M059J (cell line): ENCODE measurements around the gene ZDHHC4. TPM values are rescaled to one million over a fixed set of nuclear protein-coding genes. Genes with fewer than 3 reads are reported as not detected.

Source experiments
- DNase-seq: peaks from one replicate; pipeline ENCODE4 v3.0.0-alpha.2; 2012; ENCODE audit warnings: low read depth
- total RNA-seq: library from RNA; depleted of rRNA; stranded (reverse); fragments of >200 nt; shearing (Covaris generic); gene quantifications from 2 replicates; pipeline ENCODE4 v1.2.3, GENCODE V29; 2014

ZDHHC4 gene
- total RNA-seq, 1 experiment from 2014 or later, result 70.0 TPM

DNA sequence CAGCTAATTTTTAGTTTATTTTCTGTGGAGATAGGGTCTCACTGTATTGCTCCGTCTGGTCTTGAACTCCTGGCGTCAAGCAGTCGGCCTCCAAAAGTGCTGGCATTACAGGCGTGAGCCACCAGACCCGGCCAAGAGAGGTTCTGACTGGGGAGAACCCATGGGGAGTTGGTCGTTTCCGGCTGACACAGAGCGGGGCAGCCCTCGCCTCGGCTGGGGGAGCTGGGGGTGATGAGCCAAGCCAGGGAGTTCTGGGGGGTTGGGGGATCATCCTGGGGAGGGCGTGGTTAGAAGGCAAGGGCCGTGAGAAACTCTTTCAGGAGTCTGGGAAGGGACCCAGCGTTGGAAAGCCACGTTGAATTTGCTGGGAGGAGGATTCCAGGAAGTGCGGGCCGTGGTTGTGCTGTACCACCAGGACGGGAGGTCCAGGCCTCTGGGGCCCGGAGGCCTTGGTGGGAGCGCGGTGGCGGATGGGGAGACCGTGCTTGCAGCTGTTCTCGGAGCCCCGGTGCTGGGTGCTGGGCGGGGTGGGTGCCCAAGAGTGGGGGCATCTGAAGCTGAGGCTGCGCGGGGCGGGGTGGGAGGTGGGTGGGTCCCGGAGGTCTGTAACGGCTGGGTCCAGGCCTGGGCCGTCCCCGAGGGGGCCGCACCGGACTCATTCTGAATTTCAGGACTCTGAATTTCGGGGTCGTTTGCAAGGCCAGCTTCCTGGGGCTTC lies 29.8 kb downstream of the ZDHHC4 start:
- DNase-seq, result no peak

DNA sequence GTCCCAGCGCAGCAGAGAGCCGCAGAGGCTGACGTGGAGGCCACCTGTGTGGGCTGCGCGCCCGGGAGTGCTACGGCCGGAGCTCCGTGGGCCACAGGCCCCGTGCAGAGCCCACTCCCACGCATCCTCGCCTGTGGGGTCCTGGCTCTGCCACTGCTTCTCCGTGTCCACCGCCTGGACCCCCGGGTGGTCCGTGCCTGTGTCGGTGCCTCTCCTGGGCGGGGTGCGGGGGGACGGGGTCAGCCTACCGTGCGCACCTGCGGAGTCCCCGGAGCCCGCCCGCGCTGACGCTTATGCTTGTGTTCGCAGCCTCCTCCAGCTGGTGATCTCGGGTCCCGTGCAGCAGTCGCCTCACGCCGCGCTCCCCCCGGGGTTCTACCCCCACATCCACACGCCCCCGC lies 30.4 kb downstream of the ZDHHC4 start:
- DNase-seq, result no peak

DNA sequence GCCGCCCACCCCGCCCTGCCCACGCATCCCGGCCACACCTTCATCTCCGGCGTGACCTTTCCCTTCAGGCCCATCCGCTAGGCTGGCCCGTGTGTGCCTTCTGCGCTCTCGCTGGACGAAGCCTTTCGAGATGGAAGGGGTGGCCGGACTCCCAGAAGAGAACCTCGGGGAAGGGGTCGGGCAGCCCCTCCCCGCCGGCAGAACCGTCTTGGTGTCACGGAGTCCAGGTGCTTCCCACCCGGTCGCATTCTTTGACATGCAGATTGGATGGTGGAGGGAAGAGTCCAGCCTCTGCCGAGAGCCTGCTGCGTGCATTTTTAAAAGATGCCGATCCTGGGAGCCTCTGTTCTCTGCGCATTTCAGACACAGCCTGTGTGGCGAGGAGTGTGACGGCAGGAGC lies 30.8 kb downstream of the ZDHHC4 start:
- DNase-seq, result no peak

DNA sequence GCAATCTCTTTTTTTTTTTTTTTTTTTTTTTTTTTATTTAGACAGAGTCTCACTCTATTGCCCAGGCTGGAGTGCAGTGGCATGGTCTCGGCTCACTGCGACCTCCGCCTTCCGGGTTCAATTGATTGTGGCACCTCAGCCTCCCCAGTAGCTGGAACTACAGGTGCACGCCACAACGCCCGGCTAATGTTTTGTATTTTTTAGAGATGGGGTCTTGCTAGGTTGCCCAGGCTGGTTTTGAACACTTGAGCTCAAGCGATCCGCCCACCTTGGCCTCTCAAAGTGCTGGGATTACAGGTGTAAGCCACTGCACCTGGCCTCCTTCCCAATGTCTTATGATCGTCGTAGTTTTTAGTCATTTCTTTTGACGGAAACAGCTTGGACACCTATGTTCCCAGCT lies 31.5 kb downstream of the ZDHHC4 start:
- DNase-seq, result no peak

DNA sequence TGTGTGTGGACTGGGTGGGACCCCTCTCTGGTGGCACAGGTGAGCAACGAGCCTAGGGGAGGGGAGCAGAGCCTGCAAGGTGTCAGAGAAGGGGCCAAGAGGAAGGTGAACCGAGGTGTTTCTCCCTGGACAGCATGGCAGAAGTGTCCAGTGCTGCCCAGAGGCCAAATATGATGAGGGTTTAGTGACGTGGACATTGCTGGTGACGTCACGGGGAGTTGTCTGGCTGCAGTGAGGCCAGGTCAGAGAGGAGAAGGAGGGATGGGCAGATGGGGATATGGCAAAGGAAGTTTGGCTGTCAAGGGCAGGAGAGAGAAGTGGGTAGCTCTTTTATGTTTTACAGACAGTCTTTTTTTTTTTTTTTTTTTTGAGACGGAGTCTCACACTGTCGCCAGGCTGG lies 35.6 kb downstream of the ZDHHC4 start:
- DNase-seq, result peak; percentile 20

DNA sequence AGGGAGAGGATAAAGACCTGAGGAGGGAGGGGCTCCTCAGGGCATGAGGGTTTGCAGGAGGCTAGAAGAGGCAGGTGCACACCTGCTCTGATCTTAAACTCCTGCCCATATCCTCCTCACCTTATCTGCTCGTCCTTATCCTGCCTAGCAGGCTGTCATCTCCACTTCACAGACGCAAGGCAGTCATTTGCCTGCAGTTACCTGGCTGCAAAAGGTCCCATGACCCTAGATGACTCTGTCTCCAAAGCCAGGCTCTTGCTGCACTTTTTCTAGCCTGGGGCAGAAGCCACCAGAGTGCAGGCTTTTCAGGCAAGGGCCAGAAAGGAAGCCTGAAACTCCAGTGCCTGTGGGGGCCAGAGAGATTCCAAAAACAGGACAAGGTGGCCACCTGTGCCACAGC lies 36.5 kb downstream of the ZDHHC4 start:
- DNase-seq, result peak; percentile 20

DNA sequence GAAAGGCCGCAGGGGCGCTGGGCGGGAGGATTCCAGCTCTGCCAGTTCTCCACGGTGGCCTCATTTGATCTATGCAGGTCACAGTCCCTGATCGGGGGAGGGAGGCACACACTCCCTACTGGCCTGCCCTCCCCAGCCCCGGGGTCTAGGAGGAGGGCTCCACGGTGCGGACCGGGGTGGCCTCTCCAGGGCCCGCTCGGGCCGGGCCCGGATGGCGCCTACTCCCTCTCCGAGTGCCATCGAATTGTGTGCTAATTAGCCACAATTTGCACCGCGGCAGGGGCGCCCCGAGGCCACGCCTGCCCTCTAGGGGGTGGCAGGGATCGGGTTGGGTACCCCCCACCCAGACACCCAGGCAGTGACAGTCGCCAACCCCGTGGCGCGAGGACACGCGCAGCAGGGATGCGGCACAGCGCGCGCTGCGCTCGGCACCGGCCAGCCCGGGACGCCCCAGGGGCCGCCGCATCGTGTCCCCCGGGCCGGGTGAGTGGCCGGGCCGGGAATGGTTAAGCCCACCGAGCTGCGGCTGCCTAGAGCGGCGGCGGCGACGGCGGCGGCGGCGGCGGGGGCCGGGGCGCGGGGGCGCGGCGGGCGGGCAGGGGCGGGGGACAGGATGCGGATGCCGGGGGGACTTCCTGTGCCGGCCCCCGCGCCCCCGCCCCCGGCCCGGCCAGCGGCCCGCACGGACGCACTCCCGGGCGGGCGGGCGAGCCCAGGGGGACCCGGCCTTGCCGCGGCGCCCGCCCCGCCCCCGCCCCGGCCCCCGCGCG lies 37.9 kb downstream of the ZDHHC4 start, which contains the start of gene ZNF853:
TSS of gene ZNF853 (plus strand) at position 658 of the 770 bp plus-strand sequence. CDS start 565 bp downstream, outside the sequence.
- no peak for DNase-seq

DNA sequence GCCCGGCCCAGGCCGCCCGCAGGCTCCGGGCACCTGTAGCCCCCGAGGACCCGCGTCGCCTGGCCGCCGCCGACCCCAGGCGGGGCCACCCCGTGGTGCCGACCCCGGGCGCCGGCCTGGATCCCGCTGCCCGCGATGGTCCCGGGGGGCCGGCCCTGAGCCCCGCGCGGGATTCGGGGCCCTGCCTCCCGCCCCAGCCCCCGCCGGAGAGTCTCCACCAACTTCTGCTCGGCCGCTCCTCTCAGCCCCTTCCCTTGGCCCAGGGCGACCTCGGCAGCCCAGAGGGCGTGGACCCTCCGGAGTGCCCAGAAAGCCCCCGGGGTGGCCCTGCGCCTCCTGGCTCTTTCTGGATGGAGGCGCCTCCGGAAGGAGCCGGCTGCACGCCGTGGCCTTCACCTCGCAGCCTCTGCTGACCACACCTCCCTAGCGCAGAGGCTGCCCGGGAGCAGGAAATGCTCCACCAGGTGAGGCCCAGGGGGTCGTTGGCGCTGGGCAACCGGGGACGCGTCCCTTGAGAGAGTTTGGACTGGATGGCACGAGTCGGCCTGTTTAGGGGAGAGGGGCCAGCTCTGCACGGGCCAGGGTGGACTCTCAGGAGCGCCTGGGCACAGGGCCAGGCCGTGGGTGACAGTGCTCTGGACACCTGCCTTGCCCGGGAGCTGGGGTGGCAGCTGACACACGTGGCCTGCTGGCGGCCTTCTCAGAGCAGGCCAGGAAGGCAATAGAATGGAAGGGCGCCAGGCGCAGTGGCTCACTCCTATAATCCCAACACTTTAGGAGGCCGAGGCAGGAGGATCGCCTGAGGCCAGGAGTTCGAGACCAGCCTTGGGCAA lies 38.7 kb downstream of the ZDHHC4 start:
- DNase-seq, result peak; percentile 8

DNA sequence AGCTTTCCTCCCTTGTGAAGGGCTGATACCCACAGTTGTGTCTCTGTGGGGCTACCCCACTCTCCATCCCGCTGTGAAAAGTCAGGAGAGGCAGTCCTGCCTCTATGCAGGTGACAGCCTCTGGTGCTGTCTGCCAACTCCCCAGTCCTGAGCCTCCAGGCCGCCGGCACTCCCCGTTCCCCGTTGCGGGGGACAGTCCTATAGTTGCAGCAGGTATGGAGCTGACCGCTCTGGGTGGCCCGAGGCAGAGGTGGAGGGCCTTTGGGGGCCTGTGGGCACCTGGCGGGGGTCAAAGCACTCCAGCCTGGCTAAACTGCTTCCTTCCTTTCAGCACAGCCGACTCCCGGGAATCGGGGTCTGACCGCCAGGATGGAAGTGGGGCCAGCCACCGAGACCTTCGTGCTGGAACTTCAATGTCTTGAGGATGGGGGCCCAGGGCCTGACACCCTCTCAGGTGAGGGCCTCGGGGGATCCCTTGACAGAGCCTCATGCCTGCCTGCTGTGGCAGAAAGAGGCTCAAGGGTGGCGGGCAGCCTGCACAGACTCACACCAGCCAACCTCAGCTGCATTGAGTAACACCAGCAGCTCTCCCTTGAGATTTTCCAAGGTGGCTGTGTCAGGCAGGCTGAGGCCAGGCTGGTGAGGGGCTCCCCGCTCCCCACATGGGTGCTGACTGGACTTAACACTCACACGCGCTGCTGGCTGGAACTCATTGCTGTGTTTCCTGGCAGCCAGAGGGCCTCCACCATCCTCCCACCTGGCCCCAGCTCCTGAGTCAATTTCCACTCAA lies 39.8 kb downstream of the ZDHHC4 start:
- no peak for DNase-seq

DNA sequence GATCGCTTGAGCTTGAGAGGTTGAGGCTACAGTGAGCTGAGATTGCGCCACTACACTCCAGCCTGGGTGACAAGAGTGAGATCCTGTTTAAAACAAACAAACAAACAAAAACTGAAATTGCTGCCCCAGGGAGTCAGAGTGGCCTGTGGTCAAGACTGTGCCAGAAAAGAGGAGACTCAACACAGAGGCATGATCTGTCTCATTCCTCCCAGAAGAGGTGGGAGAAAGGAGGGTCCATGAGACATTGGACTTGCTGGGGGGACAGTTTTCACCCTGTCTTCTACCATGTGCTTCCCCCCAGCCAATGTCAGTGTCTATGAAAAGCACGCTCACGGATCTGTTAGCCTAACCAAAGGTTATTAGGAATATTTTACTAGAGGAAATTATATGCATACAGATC lies 41.4 kb downstream of the ZDHHC4 start:
- peak; percentile 42 for DNase-seq

DNA sequence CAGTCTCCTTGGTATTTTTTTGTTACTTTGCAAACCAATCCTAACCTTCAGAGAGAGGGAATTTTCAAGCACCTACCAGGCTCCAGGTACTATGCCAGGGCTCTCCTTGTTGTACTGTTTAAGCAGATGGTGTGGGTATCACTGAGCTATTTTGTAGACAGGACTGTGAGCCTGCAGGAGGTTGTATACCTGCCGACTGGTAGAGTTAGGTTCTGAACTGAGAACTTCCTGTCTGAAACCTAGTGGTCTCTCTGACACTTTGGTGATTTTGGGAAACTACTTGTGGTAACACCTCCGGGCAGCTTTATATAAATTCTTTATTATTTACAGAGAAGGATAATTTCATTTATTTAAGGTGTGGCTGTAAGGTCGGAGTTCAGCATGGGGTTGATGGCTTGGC lies 42.7 kb downstream of the ZDHHC4 start:
- DNase-seq, result no peak

DNA sequence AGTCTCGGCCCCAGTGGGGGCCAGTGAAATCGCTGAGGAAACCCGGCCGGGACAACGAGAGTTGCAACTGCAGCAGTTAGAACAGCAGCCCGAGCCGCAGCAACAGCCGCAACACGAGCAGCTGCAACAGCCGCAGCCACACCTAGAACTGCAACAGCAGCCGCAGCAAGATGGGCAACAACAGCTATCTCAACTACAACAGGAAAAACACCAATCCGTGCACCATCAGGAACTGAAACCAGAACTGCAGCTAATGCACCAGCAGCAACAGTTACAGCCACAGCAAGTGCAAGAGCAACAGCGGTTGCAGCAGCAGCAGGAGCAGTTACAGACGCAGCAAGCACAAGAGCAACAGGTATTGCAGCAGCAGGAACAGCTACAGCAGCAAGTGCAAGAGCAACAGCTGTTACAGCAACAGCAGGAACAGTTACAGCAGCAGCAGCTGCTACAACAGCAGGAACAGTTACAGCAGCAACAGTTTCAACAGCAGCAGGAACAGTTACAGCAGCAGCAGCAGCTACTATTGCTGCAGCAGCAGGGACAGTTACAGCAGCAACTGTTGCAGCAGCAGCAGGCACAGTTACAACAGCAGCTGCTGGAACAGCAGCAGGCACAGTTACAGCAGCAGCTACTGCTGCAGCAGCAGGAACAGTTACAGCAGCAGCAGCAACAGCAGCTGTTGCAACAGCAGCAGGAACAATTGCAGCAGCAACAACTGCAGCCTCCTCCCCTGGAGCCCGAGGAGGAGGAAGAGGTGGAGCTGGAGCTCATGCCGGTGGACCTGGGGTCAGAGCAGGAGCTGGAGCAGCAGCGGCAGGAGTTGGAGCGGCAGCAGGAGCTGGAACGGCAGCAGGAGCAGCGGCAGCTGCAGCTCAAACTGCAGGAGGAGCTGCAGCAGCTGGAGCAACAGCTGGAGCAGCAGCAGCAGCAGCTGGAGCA lies 44.2 kb downstream of the ZDHHC4 start:
- no peak for DNase-seq

DNA sequence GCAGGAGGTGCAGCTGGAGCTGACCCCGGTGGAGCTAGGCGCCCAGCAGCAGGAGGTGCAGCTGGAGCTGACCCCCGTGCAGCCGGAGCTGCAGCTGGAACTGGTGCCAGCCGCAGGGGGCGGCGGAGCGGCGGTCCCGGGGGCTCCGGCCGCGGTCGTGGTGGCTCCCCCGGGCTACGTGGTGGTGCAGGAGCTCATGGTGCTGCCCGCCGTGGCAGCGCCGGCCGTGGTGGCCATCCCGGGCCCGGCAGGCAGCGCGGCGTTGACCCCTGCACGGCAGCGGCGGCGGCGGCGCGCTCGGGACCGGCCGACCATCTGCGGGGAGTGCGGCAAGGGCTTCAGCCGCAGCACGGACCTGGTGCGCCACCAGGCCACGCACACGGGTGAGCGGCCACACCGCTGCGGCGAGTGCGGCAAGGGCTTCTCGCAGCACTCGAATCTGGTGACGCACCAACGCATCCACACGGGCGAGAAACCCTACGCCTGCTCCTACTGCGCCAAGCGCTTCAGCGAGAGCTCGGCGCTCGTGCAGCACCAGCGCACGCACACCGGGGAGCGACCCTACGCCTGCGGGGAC lies 45.0 kb downstream of the ZDHHC4 start:
- no peak for DNase-seq

DNA sequence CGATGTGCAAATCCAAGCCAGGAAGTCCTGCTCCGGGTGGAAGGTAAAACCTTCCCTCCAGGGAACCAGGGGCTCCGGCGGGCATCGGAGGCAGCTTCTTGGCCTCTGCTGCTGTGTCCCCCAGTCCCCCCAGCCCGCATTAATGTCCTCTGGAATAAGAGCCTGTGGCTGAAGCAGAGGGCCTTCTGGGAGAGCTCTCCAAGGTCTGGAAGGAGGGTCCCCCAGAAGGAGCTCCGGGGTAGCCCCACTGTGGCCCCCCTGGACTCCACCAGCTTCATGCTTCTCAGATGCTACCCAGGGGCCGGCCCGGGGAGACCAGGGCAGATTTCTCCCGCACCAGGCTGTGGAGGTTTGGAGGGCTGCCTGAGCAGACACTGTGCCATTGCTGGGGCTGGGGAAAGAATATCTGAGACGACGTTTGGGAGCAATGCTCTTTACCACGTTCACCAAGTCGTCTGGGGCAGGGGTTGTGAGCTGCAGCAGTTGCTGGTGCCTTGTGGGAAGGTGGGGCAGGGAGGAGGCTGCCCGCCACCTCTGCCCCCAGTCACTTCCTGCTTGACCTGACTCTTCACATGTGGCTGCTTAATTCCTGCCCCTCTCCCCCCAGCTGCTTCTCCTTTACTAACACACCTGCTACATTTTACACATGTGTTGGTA lies 46.5 kb downstream of the ZDHHC4 start:
- no peak for DNase-seq

DNA sequence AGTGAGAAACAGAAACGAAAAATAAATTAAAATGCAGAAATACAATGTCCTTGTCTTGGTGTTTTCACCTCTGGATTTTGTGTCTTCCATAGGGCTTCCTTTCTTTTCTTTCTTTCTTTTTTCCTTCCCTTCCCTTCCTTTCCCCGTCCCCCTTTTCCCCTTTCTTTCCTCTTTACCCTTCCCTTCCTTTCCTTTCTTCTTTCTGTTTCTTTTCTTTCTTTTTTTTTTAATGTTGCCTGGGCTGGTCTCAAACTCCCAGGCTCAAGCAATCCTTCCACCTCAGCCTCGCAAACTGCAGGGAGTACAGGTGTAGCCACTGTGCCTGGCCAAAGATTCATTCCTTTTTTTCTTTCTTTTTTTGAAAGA lies 47.0 kb downstream of the ZDHHC4 start:
- no peak for DNase-seq

DNA sequence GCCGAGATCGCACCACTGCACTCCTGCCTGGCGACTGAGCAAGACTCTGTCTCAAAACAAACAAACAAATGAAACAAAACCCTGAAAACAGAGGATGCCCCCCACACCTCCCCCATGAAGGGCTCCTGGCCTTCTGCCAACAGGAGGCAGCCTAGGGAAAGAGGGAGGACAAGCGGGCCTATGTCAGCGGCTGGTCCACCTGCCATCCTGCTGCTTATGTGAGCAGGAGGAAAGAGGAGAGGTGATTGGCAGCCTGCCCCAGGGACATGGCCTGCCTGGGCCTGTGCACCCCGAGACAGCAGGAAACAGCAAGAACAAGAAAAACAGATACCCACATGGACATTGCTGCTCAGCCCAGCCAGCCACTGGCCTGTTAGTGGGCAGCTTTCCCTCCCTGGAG lies 50.8 kb downstream of the ZDHHC4 start:
- DNase-seq, result no peak

DNA sequence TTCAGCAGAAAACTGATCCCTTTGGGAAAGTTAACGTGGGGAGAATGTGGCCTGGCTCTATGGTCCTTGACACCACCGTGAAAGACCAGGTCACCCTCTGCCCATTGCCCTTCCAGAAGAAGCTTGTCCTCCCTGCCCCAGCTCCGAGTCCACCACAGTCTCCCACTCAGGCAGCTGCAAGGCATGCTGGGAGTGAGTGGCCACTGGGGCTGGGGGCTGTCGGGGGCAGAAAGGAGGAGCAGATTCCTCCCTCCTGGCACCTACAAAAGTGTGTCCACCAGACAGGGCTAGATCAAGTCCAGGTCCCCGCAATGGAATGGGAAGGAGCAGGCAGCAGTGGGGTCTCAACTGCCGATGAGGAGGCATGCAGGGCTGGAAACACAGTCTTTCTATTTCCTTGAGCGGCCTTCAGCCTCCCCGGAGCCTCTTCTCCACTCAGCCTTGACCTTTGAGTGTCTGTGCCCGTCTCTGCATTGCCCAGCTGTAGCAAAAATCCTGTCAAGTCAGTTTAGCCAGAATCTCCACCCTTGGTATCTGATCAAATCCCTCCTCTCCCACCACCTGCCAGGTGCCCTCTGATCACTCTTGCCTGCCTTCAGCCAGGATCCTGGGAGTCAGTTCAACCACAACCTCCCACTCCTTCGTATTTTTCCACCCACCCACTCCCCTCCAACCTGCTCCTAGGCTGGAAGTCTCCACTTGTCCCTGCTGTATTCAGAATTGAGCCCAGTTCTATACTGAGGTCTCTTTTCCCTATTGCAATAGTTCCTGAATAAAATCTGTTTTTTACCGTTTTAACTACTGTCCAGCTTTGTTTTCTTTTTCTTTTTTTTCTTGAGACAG lies 53.0 kb downstream of the ZDHHC4 start:
- no peak for DNase-seq

DNA sequence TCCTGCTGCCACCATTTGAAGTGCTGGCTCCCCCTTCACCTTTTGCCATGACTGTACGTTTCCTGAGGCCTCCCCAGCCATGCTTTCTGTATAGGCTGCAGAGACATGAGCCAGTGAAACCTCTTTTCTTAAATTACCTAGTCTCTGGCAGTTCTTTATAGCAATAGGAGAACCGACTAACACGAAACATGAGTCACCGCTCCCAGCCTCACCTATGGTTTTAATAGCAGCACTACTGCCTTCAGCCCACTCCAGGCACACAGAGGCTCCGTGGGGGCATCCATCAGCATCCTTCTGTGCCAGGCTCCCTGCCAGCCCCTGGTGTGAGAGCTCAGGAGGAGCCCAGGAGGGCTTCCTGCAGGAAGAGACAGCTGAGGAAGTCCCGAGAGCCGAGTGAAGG lies 54.4 kb downstream of the ZDHHC4 start:
- DNase-seq, result peak; percentile 28

DNA sequence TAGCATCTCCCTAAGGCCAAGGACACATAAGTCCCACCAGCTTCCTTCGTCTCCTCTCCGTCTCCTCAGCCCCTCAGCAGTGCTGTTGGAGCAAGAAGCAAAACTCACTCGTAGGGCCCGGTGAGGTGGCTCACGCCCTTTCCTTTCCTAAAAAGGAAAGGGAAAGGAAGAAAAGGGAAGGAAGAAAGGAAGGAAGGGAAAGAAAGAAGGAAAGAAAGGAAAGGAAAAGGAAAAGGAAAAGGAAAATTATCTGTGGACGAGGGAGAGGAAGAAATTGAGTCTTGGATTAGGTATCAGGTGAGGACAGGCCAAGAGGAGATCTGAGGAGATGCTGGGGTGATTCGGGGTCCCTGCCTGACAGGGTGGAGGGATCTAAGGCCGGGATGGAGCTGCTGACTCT lies 56.8 kb downstream of the ZDHHC4 start:
- DNase-seq, result no peak
